H1 (cell line): ENCODE results near the gene IBSP. TPM values are rescaled to one million over a fixed set of nuclear protein-coding genes. Genes with fewer than 3 reads are reported as not detected.
A peak's percentile ranks its signal among the peaks of the same experiment; 100 is the strongest.

Source experiments
- CTCF ChIA-PET: fragments of 300-600 bp; sonication (Branson Sonifier 250); formaldehyde crosslinking; loops from one replicate; lab custom pipeline; 2021; ENCODE audit not compliant: partially characterized antibody; lab: Charles Lee
- POLR2A ChIA-PET: fragments of 300-600 bp; sonication (Branson Sonifier 250); formaldehyde crosslinking; loops from one replicate; lab custom pipeline; 2021; ENCODE audit warnings: inconsistent platforms; ENCODE audit not compliant: partially characterized antibody; lab: Charles Lee
- DNase-seq, 2 experiments: peaks; one replicate each; pipeline versions ENCODE4 v3.0.0 to v3.0.0-alpha.2; 2010 to 2022; ENCODE audit warnings: low spot score in 2 of 2, low read depth in 1 of 2, mixed read lengths in 1 of 2
- FAIRE-seq: peaks from 2 replicates; lab custom pipeline; 2011; peaks lifted over from hg19 to GRCh38; lab: Jason Lieb, UNC
- H2AFZ ChIP-seq: 2 replicates; pipeline ENCODE4 v1.8.1; 2012; ENCODE audit warnings: low read length, inconsistent platforms
- H2AK5ac ChIP-seq: 2 replicates; pipeline ENCODE4 v1.6.1; 2013; ENCODE audit warnings: low read depth, low read length
- H2BK120ac ChIP-seq: replicated peaks from 2 replicates; pipeline ENCODE3; 2013; ENCODE audit warnings: low read depth, low read length, inconsistent platforms
- H2BK12ac ChIP-seq: 2 replicates; pipeline ENCODE4 v1.6.1; 2013; ENCODE audit warnings: low read depth, low read length
- H2BK15ac ChIP-seq: 2 replicates; pipeline ENCODE4 v1.6.1; 2013; ENCODE audit warnings: low read length
- H2BK20ac ChIP-seq: 2 replicates; pipeline ENCODE4 v1.6.1; 2013; ENCODE audit warnings: low read length
- H2BK5ac ChIP-seq: 2 replicates; pipeline ENCODE4 v1.6.1; 2013; ENCODE audit warnings: low read depth, low read length
- H3K14ac ChIP-seq: 2 replicates; pipeline ENCODE4 v1.6.1; 2013; ENCODE audit warnings: inconsistent platforms; ENCODE audit not compliant: insufficient read length
- H3K18ac ChIP-seq: 2 replicates; pipeline ENCODE4 v1.6.1; 2013; ENCODE audit warnings: low read length; ENCODE audit errors: extremely low read depth
- H3K23ac ChIP-seq: 2 replicates; pipeline ENCODE4 v1.6.1; 2013; ENCODE audit warnings: inconsistent platforms; ENCODE audit not compliant: insufficient read length
- H3K23me2 ChIP-seq: 2 replicates; pipeline ENCODE4 v1.6.1; 2013; ENCODE audit warnings: low read depth, low read length
- H3K27ac ChIP-seq: 2 replicates; pipeline ENCODE4 v1.6.1; 2011; ENCODE audit warnings: low read depth, low read length, inconsistent platforms
- H3K27me3 ChIP-seq, 4 experiments: replicated peaks in 1 of 4; 1 replicate in 1 of 4; 2 replicates in 3 of 4; pipeline versions ENCODE4 v1.6.1 to v1.8.1; 2011 to 2013; ENCODE audit warnings: low read length in 3 of 4, mild to moderate bottlenecking in 3 of 4, inconsistent platforms in 2 of 4, mixed read lengths in 2 of 4, moderate library complexity in 1 of 4; ENCODE audit not compliant: control insufficient read depth in 3 of 4, insufficient read depth in 3 of 4; ENCODE audit errors: extremely low read depth in 1 of 4
- H3K36me3 ChIP-seq, 4 experiments: 2 replicates each; pipeline versions ENCODE4 v1.6.1 to v1.8.1; 2011 to 2013; ENCODE audit warnings: mild to moderate bottlenecking in 4 of 4, low read length in 3 of 4, moderate library complexity in 2 of 4, control low read depth in 1 of 4, inconsistent platforms in 1 of 4; ENCODE audit not compliant: insufficient read depth in 4 of 4, control insufficient read depth in 2 of 4
- H3K4ac ChIP-seq: replicated peaks from 2 replicates; pipeline ENCODE3; 2013; ENCODE audit warnings: low read length, low read depth, mixed read lengths, inconsistent platforms; ENCODE audit not compliant: insufficient read length
- H3K4me1 ChIP-seq, 4 experiments: replicated peaks in 1 of 4; 1 replicate in 1 of 4; 2 replicates in 3 of 4; pipeline versions ENCODE4 v1.6.1 to v1.8.1; 2011 to 2013; ENCODE audit warnings: low read length in 3 of 4, inconsistent platforms in 2 of 4, mixed read lengths in 1 of 4; ENCODE audit not compliant: insufficient read depth in 4 of 4, control insufficient read depth in 3 of 4
- H3K4me2 ChIP-seq, 2 experiments: 2 replicates each; pipeline versions ENCODE4 v1.6.1 to v1.8.1; 2011 to 2013; ENCODE audit warnings: low read depth in 2 of 2, low read length in 2 of 2, control low read depth in 1 of 2, inconsistent platforms in 1 of 2, mild to moderate bottlenecking in 1 of 2; ENCODE audit not compliant: insufficient read depth in 1 of 2
- H3K4me3 ChIP-seq, 4 experiments: fragments of 200-600, 300-600 bp in 1 of 4; sonication (generic), shearing (Covaris generic), sonication (Bioruptor Twin) in 1 of 4; 2 replicates each; pipeline versions ENCODE4 v1.5.1 to v1.8.1; 2011 to 2016; ENCODE audit warnings: low read length in 4 of 4, low read depth in 3 of 4, control low read depth in 2 of 4, inconsistent platforms in 2 of 4, mild to moderate bottlenecking in 2 of 4, mixed read lengths in 1 of 4, moderate library complexity in 1 of 4; ENCODE audit not compliant: insufficient read depth in 2 of 4; ENCODE audit errors: extremely low read depth in 1 of 4
- H3K56ac ChIP-seq: replicated peaks from 2 replicates; pipeline ENCODE3; 2013; ENCODE audit warnings: low read depth, mild to moderate bottlenecking, mixed read lengths, low read length, inconsistent platforms; ENCODE audit not compliant: insufficient read length
- H3K79me1 ChIP-seq: 2 replicates; pipeline ENCODE4 v1.6.1; 2013; ENCODE audit warnings: low read depth, low read length, control low read depth
- H3K79me2 ChIP-seq, 2 experiments: 2 replicates each; pipeline versions ENCODE4 v1.6.1 to v1.8.1; 2012 to 2013; ENCODE audit warnings: low read length in 2 of 2, mild to moderate bottlenecking in 2 of 2, inconsistent platforms in 1 of 2; ENCODE audit not compliant: insufficient read depth in 2 of 2, control insufficient read depth in 1 of 2
- H3K9ac ChIP-seq, 4 experiments: replicated peaks in 1 of 4; 1 replicate in 1 of 4; 2 replicates in 3 of 4; pipeline versions ENCODE4 v1.6.1 to v1.8.1; 2011 to 2013; ENCODE audit warnings: low read depth in 3 of 4, low read length in 3 of 4, control low read depth in 2 of 4, mild to moderate bottlenecking in 2 of 4, moderate library complexity in 2 of 4, inconsistent platforms in 1 of 4; ENCODE audit errors: extremely low read depth in 1 of 4
- H3K9me3 ChIP-seq, 2 experiments: 2 replicates each; pipeline versions ENCODE4 v1.6.1 to v1.8.1; 2012 to 2013; ENCODE audit warnings: mild to moderate bottlenecking in 2 of 2, moderate library complexity in 2 of 2, control low read depth in 1 of 2, inconsistent platforms in 1 of 2, low read depth in 1 of 2, low read length in 1 of 2, mixed read lengths in 1 of 2; ENCODE audit not compliant: insufficient read depth in 2 of 2
- H4K20me1 ChIP-seq, 2 experiments: replicated peaks in 1 of 2; 2 replicates each; pipeline versions ENCODE3 to v1.8.1; 2011 to 2013; ENCODE audit warnings: inconsistent platforms in 2 of 2, low read length in 2 of 2, mild to moderate bottlenecking in 1 of 2; ENCODE audit not compliant: insufficient read depth in 2 of 2, control insufficient read depth in 1 of 2
- H4K5ac ChIP-seq: 2 replicates; pipeline ENCODE4 v1.6.1; 2013; ENCODE audit warnings: low read length, low read depth, mixed read lengths, inconsistent platforms; ENCODE audit not compliant: insufficient read length
- H4K8ac ChIP-seq: 2 replicates; pipeline ENCODE4 v1.8.0; 2013; ENCODE audit warnings: mild to moderate bottlenecking, moderate library complexity, low read length, inconsistent platforms; ENCODE audit not compliant: insufficient read depth; ENCODE audit errors: extremely low read depth
- H4K91ac ChIP-seq: replicated peaks from 2 replicates; pipeline ENCODE3; 2013; ENCODE audit warnings: low read length, mixed read lengths, inconsistent platforms; ENCODE audit not compliant: insufficient read length
- PHF8 ChIP-seq: fragments of 200-600 bp; sonication (generic); conservative IDR thresholded peaks from 2 replicates; pipeline ENCODE4 v1.7.1; 2012; ENCODE audit warnings: low read depth, mild to moderate bottlenecking, inconsistent platforms, low read length, moderate library complexity
- TAF7 ChIP-seq: optimal IDR thresholded peaks from 2 replicates; pipeline ENCODE3; 2011; ENCODE audit warnings: low read depth, mild to moderate bottlenecking, inconsistent platforms, low read length, moderate library complexity, borderline replicate concordance
- WGBS, 2 experiments: shearing (Covaris generic) in 1 of 2; methylation state at CpG; one replicate each; pipeline versions ENCODE4 v1.1.6 to v1.1.7; 2013 to 2015; ENCODE audit warnings: low lambda C conversion rate in 2 of 2, mixed read lengths in 2 of 2, inconsistent platforms in 1 of 2, low coverage in 1 of 2, missing lambda C conversion rate in 1 of 2; ENCODE audit not compliant: insufficient replicate concordance in 2 of 2, insufficient coverage in 1 of 2, insufficient read length in 1 of 2; ENCODE audit errors: extremely low coverage in 1 of 2, missing lambda C conversion rate in 1 of 2; 5-methylcytosine and 5-hydroxymethylcytosine counted together
- polyA plus RNA-seq, 7 experiments: library from polyadenylated mRNA; depleted of rRNA in 3 of 7; stranded (reverse) in 5 of 7; unstranded in 2 of 7; fragments of >200 nt in 5 of 7; fragments of 200-250 nt in 2 of 7; gene quantifications; 1 replicate in 5 of 7; 2 replicates in 1 of 7; 4 replicates in 1 of 7; pipeline versions ENCODE4 v1.2.1 to v1.2.3, GENCODE V29; 2011 to 2013; ENCODE audit warnings: missing spikeins in 2 of 7, mixed read lengths in 2 of 7
- total RNA-seq: library from RNA; stranded (reverse); fragmentation: NEBNext Ultra II Directional; extraction: Animal tissue kit (Norgen Biotek cat#: 25700); gene quantifications from 2 replicates; pipeline ENCODE4 v1.2.1, GENCODE V29; 2021

Gene IBSP
- total and polyA plus RNA-seq, 2 of the 8 experiments (the other 6 are each of a cell fraction or from before 2014, with no cell fraction given), result not detected

GRCh38 chr4:87857789-87858188 lies 58.4 kb downstream of the IBSP start:
- peak overlapping the region; percentile 5; the same call in 1 of the 2 replicates for H2BK20ac ChIP-seq
- no peak overlapping the region for H2BK120ac ChIP-seq
- no peak overlapping the region for H3K14ac ChIP-seq
- no peak overlapping the region for H3K18ac ChIP-seq
- H3K36me3 ChIP-seq, result no peaks in the 10 kb centered on the region; a peak in 1 of 8 replicates
- DNase-seq, result no peak
- no peak overlapping the region for H3K9ac ChIP-seq
- H3K4me2 ChIP-seq, result no peak overlapping the region
- POLR2A ChIA-PET, result interaction anchor here (1.5 to 19.5 kb wide), 4 partner anchors 9 to 72 kb away, joined by 3 to 369 read pairs (median 6); no protein-coding TSS in a partner anchor
- no peak overlapping the region for H4K5ac ChIP-seq
- H3K27ac ChIP-seq, result no peak overlapping the region
- CTCF ChIA-PET, result interaction anchor here (0.5 to 1.5 kb wide), 7 partner anchors 9 to 330 kb away, joined by 3 to 6 read pairs (median 3); no protein-coding TSS in a partner anchor
- H3K4me1 ChIP-seq, result peaks cover 0 to 11% (median 4%) of the 10 kb centered on the region in 4 experiments; a peak in 5 of 7 replicates
- no peak overlapping the region for H2AFZ ChIP-seq
- WGBS, 2 experiments, result 64% methylated on average over 5 of the region's 5 CpGs; no CpG with 5 or more reads in 1 of the 2 experiments
- H3K79me2 ChIP-seq, result peaks cover 0 to 11% of the 10 kb centered on the region in 2 experiments; a peak in 2 of 4 replicates
- H2BK5ac ChIP-seq, result no peak overlapping the region
- H3K4ac ChIP-seq, result no peak overlapping the region
- H3K56ac ChIP-seq, result no peak overlapping the region
- TF ChIP-seq PHF8 (no peak), TAF7 (peak; percentile 41)
- TF ChIP-seq, all 59 proteins: peak for 1
- no peak overlapping the region for H3K4me3 ChIP-seq
- no peaks in the 10 kb centered on the region for H3K9me3 ChIP-seq
- H3K27me3 ChIP-seq, result no peaks in the 10 kb centered on the region
- H2BK15ac ChIP-seq, result no peak overlapping the region
- FAIRE-seq, result peak; percentile 24
- no peak overlapping the region for H3K23ac ChIP-seq
- 0 out of 2 replicates have a peak overlapping the region, but pooled peaks have one; percentile 3 for H2BK12ac ChIP-seq
- H4K91ac ChIP-seq, result peak overlapping the region; percentile 20
- H3K23me2 ChIP-seq, result no peaks in the 10 kb centered on the region
- H4K20me1 ChIP-seq, result no peaks in the 10 kb centered on the region
- H2AK5ac ChIP-seq, result peak overlapping the region; percentile 29; the same call in 1 of the 2 replicates
- H3K79me1 ChIP-seq, result no peaks in the 10 kb centered on the region
- no peak overlapping the region for H4K8ac ChIP-seq

Other genes with a start within 250 kb of the IBSP start
- gene DSPP, start 191.0 kb upstream of the IBSP start, total RNA-seq, result not detected in 2 replicates
- gene DSPP, start 191.0 kb upstream of the IBSP start, polyA plus RNA-seq (2011; rRNA removed), result not detected in 2 replicates
- 0.17 TPM in 1 of 2 replicates, not detected in the other for gene DMP1, start 149.3 kb upstream of the IBSP start, total RNA-seq
- gene DMP1, start 149.3 kb upstream of the IBSP start, polyA plus RNA-seq (2011; rRNA removed), result 0.05 TPM in 1 of 2 replicates, not detected in the other
- not detected in 2 replicates for gene MEPE, start 33.4 kb downstream of the IBSP start, total RNA-seq
- not detected in 2 replicates for gene MEPE, start 33.4 kb downstream of the IBSP start, polyA plus RNA-seq (2011; rRNA removed)
- 22.3 and 26.5 TPM in 2 replicates for gene SPP1, start 176.2 kb downstream of the IBSP start, total RNA-seq
- gene SPP1, start 176.2 kb downstream of the IBSP start, polyA plus RNA-seq (2011; rRNA removed), result 10.1 and 13.7 TPM in 2 replicates
- gene PKD2, start 208.1 kb downstream of the IBSP start, total RNA-seq, result 29.4 and 32.0 TPM in 2 replicates
- gene PKD2, start 208.1 kb downstream of the IBSP start, polyA plus RNA-seq (2011; rRNA removed), result 10.4 and 16.0 TPM in 2 replicates